Transverse colon (tissue), 4 donors: ENCODE measurements around the gene WLS. TPM values are rescaled to one million over a fixed set of nuclear protein-coding genes. Genes with fewer than 3 reads are reported as not detected.

Experiments used
- DNase-seq: peaks from one replicate; pipeline ENCODE4 v3.0.0-alpha.2; 2019
- H3K27ac ChIP-seq, 4 donors: fragments of 200-600 bp; sonication (generic); 2 replicates each; pipeline ENCODE4 v1.5.1; 2016 to 2018; ENCODE audit warnings: inconsistent platforms in 4 of 4
- H3K27me3 ChIP-seq: fragments of 200-600 bp; sonication (generic); 2 replicates; pipeline ENCODE4 v1.5.1; 2017; ENCODE audit warnings: inconsistent platforms
- H3K36me3 ChIP-seq, 4 donors: fragments of 200-600 bp; sonication (generic); 2 replicates each; pipeline ENCODE4 v1.5.1; 2017 to 2019; ENCODE audit warnings: inconsistent platforms in 4 of 4
- H3K4me1 ChIP-seq, 4 donors: fragments of 200-600 bp; sonication (generic); 2 replicates each; pipeline ENCODE4 v1.5.1; 2017 to 2020; ENCODE audit warnings: inconsistent platforms in 4 of 4
- H3K4me3 ChIP-seq, 4 donors: fragments of 200-600 bp; sonication (generic); 1 replicate in 1 of 4; 2 replicates in 3 of 4; pipeline versions ENCODE4 v1.5.1 to v1.6.1; 2017 to 2019; ENCODE audit warnings: inconsistent platforms in 4 of 4
- H3K9me3 ChIP-seq, 2 donors: fragments of 200-600 bp; sonication (generic); 2 replicates each; pipeline ENCODE4 v1.5.1; 2017 to 2019; ENCODE audit warnings: inconsistent platforms in 2 of 2
- EP300 ChIP-seq: sonication (generic); formaldehyde crosslinking; IDR thresholded peaks from one replicate; pipeline ENCODE4 v1.6.1; 2017; ENCODE audit warnings: antibody characterized with exemption, low read depth
- POLR2A ChIP-seq: fragments of 450-650 bp; IDR thresholded peaks from one replicate; pipeline ENCODE4 v1.6.1; 2016; ENCODE audit warnings: antibody characterized with exemption, mild to moderate bottlenecking, moderate library complexity
- POLR2AphosphoS5 ChIP-seq, 3 donors: sonication (generic); formaldehyde crosslinking; IDR thresholded peaks; one replicate each; pipeline ENCODE4 v1.6.1; 2016; ENCODE audit warnings: antibody characterized with exemption in 3 of 3
- WGBS, 2 donors: methylation state at CpG; one replicate each; pipeline ENCODE4 v1.1.5; 2018; ENCODE audit warnings: low coverage in 1 of 2; 5-methylcytosine and 5-hydroxymethylcytosine counted together
- in situ Hi-C, 4 donors: fragments of 200-750 bp; cut with MboI; loops; one replicate each; pipeline versions ENCODE4 v1.15.0 to v1.15.1; 2017; ENCODE audit warnings: low sequenced_read_pairs in 3 of 4, low pct_ligation_motif_present in 1 of 4, low pct_unique_long_range_greater_than_20kb in 1 of 4
- intact Hi-C: fragments of 100-400 bp; cut with DNase I; formaldehyde crosslinking; loops from one replicate; pipeline ENCODE4 v1.15.1; 2023; ENCODE audit warnings: low total_unique reads
- total RNA-seq, 4 donors: library from RNA; depleted of rRNA; stranded (reverse); fragments of >200 nt; gene quantifications; one replicate each; pipeline ENCODE4 v1.1.0, GENCODE V29; 2016
- TF ChIP-seq, protein P1 (sequence below), 5 experiments: fragments of 200-600 bp in 3 of 5; fragments of 450-650 bp in 2 of 5; sonication (generic) in 3 of 5; IDR thresholded peaks; 1 replicate in 2 of 5; 2 replicates in 3 of 5; pipeline ENCODE4 v1.5.1; 2016 to 2017; ENCODE audit warnings: antibody characterized with exemption in 5 of 5, inconsistent platforms in 3 of 5, mild to moderate bottlenecking in 2 of 5, moderate library complexity in 1 of 5

Gene WLS
- total RNA-seq, 4 donors from 2014 or later = 69.9 to 117 (median 98.7) TPM

DNA sequence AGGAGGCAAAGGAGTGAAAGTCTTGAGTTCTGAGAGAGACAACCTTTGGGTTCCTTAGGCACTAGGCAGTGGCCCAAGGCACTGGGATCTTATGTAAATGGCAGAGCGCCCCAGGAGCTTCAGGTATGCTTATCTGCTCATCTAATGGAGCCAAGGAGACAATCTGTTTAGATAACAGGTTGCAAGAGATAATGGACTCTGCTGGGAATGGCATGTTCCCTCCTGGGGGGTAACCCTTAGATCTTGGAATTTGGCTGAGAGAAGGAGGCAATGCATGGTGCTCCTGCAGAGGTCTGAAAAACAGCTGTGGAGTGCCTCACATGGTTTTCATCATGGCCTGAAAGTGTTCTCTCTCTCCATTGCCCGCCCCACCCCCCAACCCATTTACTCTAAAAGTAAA is 44.1 kb upstream of the WLS start:
- 77% methylated on average over 2 of the region's 2 CpGs; no CpG with 5 or more reads in 1 of the 2 donors for WGBS, 2 donors
- no peak for TF ChIP-seq POLR2AphosphoS5 (IDR thresholded peaks at IDR 0.05)
- TF ChIP-seq EP300 = no peak
- TF ChIP-seq POLR2A = no peak
- TF ChIP-seq, protein P1, sequence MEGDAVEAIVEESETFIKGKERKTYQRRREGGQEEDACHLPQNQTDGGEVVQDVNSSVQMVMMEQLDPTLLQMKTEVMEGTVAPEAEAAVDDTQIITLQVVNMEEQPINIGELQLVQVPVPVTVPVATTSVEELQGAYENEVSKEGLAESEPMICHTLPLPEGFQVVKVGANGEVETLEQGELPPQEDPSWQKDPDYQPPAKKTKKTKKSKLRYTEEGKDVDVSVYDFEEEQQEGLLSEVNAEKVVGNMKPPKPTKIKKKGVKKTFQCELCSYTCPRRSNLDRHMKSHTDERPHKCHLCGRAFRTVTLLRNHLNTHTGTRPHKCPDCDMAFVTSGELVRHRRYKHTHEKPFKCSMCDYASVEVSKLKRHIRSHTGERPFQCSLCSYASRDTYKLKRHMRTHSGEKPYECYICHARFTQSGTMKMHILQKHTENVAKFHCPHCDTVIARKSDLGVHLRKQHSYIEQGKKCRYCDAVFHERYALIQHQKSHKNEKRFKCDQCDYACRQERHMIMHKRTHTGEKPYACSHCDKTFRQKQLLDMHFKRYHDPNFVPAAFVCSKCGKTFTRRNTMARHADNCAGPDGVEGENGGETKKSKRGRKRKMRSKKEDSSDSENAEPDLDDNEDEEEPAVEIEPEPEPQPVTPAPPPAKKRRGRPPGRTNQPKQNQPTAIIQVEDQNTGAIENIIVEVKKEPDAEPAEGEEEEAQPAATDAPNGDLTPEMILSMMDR (IDR thresholded peaks at IDR 0.05) = no peak

DNA sequence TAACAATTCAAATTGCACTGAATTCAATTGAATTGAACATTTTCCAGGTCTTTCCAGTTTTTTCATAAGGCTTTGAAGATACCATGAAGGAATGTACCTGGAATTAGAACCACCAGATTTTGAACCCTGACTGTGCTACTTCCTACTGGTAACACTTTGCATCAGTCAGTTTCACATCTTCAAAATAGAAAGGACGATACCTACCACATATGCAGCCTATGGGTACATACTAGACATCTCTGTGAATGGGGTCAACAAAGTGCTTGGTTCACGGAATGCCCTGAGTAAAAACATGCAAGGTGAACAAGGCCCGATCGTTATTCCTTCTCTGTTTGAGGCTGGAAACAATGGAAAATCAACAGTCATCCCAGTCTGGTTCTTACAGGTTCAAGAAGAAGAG is 41.2 kb upstream of the WLS start:
- intact Hi-C loops = no loop called here
- no peak for DNase-seq
- in situ Hi-C loops = no loop called here
- TF ChIP-seq POLR2AphosphoS5 (IDR thresholded peaks at IDR 0.05) = no peak
- TF ChIP-seq, protein P1 (IDR thresholded peaks at IDR 0.05) = no peak
- no peak for TF ChIP-seq POLR2A
- no peak for TF ChIP-seq EP300
- Histone ChIP-seq H3K36me3 (no peaks in the 10 kb centered on the region), H3K27me3 (no peaks in the 10 kb centered on the region), H3K27ac (no peak overlapping the region), H3K4me1 (no peaks in the 10 kb centered on the region), H3K9me3 (no peaks in the 10 kb centered on the region), H3K4me3 (no peak overlapping the region)
- WGBS, 2 donors = 70 to 75% methylated on average over 4 of the region's 4 CpGs

More for the DNA sequence above, 44.1 kb upstream of the WLS start:
- H3K27ac ChIP-seq = no peak overlapping the region
- H3K4me1 ChIP-seq = no peaks in the 10 kb centered on the region
- H3K9me3 ChIP-seq = no peaks in the 10 kb centered on the region
- in situ Hi-C loops = no loop called here
- H3K4me3 ChIP-seq = no peak overlapping the region
- H3K36me3 ChIP-seq = no peaks in the 10 kb centered on the region
- no peak for DNase-seq
- no peaks in the 10 kb centered on the region for H3K27me3 ChIP-seq
- intact Hi-C loops = no loop called here

DNA sequence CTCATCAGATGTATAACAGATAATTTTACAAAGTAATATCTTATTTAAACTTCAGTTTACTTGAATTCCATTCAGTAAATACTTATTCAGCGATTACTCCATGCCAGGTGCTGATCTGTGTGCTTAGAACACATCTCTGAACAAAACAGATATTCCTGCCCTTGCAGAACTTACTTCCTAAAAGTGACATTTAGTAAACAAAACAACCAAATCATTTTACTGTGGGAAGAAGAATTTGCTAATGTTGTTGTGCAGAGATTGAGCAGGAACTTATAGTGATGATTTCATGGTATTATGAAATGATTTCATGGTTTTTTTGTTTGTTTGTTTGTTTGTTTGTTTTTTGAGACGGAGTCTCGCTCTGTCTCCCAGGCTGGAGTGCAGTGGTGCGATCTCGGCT is 39.3 kb upstream of the WLS start:
- no peaks in the 10 kb centered on the region for H3K36me3 ChIP-seq
- no peak overlapping the region for H3K4me3 ChIP-seq
- in situ Hi-C loops = no loop called here
- H3K9me3 ChIP-seq = no peaks in the 10 kb centered on the region
- H3K4me1 ChIP-seq = no peaks in the 10 kb centered on the region
- intact Hi-C loops = no loop called here
- TF ChIP-seq POLR2AphosphoS5 (IDR thresholded peaks at IDR 0.05) (no peak), POLR2A (no peak), EP300 (no peak)
- TF ChIP-seq, protein P1 (IDR thresholded peaks at IDR 0.05) = no peak
- WGBS, 2 donors = 71 to 76% methylated on average over 5 of the region's 5 CpGs
- H3K27ac ChIP-seq = no peak overlapping the region
- H3K27me3 ChIP-seq = no peaks in the 10 kb centered on the region
- DNase-seq = no peak

DNA sequence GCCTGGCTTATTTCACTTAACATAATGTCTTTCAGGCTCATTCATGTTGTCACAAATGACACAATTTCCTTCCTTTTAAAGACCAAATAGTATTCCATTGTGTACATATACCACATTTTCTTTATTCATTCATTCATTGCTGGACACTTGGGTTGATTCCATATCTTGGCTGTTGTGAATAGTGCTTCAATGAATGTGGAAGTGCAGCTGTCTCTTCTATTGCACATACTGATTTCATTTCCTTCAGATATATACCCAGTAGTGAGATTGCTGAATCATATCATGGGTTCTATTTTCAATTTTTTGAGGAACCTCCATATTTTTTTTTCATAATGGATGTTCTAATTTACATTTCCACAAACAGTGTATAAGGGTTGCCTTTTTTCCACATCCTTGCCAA is 38.6 kb upstream of the WLS start:
- TF ChIP-seq EP300 (no peak), POLR2AphosphoS5 (IDR thresholded peaks at IDR 0.05) (no peak), POLR2A (no peak)
- TF ChIP-seq, protein P1 (IDR thresholded peaks at IDR 0.05) = no peak
- no peaks in the 10 kb centered on the region for H3K9me3 ChIP-seq
- no peak overlapping the region for H3K27ac ChIP-seq
- H3K27me3 ChIP-seq = no peaks in the 10 kb centered on the region
- intact Hi-C loops (no loop called here), in situ Hi-C loops (no loop called here)
- H3K4me1 ChIP-seq = no peaks in the 10 kb centered on the region
- no peaks in the 10 kb centered on the region for H3K36me3 ChIP-seq
- H3K4me3 ChIP-seq = no peak overlapping the region
- no peak for DNase-seq
